Coronary artery (tissue), 2 donors: ENCODE data around the gene LPP.

Experiments
- DNase-seq: peaks from one replicate; pipeline ENCODE4 v3.0.0-alpha.2; 2017; ENCODE audit warnings: low spot score
- H3K27ac ChIP-seq, 2 donors: fragments of 200-600 bp; sonication (generic); one replicate each; pipeline ENCODE4 v1.5.1; 2016 to 2019
- H3K4me3 ChIP-seq: fragments of 200-600 bp; sonication (generic); 2 replicates; pipeline ENCODE4 v1.5.1; 2016; ENCODE audit warnings: mild to moderate bottlenecking, moderate library complexity
- TF ChIP-seq, protein P1 (sequence below): fragments of 200-600 bp; sonication (generic); IDR thresholded peaks from one replicate; pipeline ENCODE4 v1.5.1; 2019; ENCODE audit warnings: antibody characterized with exemption

The LPP gene

DNA sequence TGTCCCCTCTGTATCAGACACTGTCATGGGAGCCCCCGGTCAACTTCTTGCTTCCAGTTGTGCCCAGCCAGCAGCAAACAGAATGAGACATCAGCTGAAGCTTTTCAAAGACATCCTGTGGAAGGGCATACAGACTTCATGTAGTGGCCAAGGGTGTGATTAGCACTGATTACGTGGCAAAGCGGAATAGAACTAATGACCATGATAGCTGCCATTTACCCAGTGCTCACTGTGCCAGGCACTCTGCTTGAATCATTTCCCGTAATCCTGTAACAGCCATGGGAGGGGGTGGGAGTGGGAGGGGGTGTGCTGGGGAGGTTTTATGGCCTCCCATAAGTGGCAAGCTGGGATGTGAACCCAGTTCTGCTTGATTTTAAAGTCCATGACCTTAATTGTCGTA lies 29.5 kb downstream of the LPP start:
- peak overlapping the region; percentile 53 to 55 for H3K27ac ChIP-seq
- no peak for DNase-seq
- TF ChIP-seq, protein P1, sequence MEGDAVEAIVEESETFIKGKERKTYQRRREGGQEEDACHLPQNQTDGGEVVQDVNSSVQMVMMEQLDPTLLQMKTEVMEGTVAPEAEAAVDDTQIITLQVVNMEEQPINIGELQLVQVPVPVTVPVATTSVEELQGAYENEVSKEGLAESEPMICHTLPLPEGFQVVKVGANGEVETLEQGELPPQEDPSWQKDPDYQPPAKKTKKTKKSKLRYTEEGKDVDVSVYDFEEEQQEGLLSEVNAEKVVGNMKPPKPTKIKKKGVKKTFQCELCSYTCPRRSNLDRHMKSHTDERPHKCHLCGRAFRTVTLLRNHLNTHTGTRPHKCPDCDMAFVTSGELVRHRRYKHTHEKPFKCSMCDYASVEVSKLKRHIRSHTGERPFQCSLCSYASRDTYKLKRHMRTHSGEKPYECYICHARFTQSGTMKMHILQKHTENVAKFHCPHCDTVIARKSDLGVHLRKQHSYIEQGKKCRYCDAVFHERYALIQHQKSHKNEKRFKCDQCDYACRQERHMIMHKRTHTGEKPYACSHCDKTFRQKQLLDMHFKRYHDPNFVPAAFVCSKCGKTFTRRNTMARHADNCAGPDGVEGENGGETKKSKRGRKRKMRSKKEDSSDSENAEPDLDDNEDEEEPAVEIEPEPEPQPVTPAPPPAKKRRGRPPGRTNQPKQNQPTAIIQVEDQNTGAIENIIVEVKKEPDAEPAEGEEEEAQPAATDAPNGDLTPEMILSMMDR: no peak
- H3K4me3 ChIP-seq: no peak overlapping the region

DNA sequence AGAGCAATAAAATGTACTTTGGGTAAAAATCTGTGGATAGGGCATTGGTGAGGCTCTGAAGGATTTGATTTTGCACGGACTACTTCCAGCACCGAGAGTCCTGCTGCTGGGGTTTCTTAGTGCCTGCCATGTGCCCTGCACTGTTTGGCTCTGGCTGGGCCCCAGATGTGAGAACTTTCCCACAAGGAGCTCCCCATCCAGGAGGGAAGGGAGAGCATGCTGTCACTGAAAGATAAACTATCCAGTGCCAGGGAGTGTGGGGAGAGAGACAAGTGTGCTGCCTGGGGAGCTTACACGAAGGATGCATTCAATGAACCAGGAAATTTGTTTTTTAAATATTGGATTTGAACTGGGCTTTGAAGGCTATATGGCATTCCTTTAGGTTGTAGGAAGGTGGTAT lies 30.2 kb downstream of the LPP start:
- no peak for DNase-seq
- TF ChIP-seq, protein P1: no peak
- Histone ChIP-seq H3K27ac (peak overlapping the region; percentile 53 to 55), H3K4me3 (no peak overlapping the region)

DNA sequence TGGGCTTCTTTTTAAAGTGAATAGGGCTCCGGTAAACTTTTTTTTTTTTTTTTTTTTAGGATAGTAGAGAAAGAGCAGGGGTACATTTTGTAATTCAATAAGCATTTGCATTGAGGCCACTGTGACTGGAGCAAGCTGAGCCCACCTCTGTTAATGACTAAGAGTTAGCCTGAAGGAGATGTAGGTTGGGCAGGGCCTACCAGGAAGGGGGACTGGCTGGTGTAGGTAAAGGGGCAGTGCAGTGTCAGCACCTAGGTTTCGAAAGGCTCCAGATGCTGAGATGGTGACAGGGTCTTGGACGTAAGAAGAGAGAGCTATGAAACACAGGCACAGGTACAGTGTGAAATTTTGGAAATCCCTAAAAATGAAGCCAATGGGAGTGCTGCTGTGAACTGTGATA lies 30.7 kb downstream of the LPP start:
- Histone ChIP-seq H3K4me3 (no peak overlapping the region), H3K27ac (peak overlapping the region; percentile 47 to 55)
- TF ChIP-seq, protein P1: no peak
- DNase-seq: no peak

DNA sequence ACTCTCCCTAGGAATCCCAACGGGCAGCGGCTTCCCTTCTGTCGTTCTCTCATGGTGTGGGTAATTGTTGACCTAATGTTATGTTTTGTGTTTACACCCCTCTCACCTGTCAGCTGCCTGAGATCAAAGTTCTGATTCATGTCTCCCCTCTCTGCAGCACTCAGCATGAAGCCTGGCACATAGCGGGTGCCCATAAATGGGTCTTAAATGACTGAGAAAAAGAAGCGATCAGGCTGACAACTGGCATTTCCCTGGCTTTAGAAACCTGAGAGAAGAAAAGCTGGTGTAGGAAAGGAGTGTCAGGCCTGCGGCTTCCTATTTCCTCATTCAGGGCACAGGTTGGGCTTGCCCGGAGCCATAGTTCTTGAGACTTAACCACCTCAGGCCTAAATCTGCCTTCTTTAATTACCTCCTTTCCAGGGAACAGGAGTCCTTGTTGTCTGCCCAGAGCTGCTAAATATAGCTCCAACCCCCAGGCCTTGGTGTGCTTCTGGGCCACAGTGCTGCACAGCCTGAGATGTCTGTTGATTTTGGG lies 31.8 kb downstream of the LPP start:
- no peak for DNase-seq
- TF ChIP-seq, protein P1: no peak
- peak overlapping the region; percentile 47 to 74 for H3K27ac ChIP-seq
- H3K4me3 ChIP-seq: peak overlapping the region; percentile 5

DNA sequence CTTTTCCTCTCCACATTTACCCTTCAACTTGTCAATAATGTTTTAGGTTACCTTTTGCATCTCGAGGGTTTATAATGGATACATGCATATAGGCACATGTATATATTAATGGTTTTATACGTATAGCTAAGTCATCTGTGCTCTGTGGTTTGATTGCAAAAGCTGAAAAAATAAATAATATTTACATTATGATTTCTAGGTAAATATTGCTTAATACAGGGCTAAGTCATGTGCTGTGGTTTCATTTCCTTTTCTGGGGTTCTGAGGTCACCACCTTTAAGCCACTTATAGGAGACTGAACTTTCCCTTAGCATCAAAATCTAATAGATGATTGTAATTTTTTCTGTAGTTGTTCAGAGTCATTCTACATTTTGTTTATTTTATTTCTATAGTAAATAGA lies 33.1 kb downstream of the LPP start:
- no peak for DNase-seq
- TF ChIP-seq, protein P1: no peak
- no peak overlapping the region for H3K27ac ChIP-seq
- no peak overlapping the region for H3K4me3 ChIP-seq

DNA sequence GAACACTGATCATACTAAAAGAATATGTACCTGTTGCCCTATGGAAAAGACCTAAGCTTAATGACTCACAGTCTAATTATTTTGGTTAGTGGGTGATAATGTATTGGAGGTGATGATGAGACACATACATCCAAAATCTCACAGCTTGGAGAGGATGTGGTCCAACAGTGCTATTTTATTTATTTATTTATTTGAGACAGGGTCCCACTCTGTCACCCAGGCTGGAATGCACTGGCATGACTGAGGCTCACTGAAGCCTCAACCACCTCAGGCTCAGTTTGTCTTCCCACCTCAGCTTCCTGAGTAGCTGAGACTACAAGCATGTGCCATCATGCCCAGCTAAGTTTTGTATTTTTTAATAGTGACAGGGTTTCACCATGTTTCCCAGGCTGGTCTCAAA lies 35.0 kb downstream of the LPP start:
- DNase-seq: no peak
- no peak overlapping the region for H3K4me3 ChIP-seq
- TF ChIP-seq, protein P1: no peak
- peak overlapping the region; percentile 16 to 29 for H3K27ac ChIP-seq

DNA sequence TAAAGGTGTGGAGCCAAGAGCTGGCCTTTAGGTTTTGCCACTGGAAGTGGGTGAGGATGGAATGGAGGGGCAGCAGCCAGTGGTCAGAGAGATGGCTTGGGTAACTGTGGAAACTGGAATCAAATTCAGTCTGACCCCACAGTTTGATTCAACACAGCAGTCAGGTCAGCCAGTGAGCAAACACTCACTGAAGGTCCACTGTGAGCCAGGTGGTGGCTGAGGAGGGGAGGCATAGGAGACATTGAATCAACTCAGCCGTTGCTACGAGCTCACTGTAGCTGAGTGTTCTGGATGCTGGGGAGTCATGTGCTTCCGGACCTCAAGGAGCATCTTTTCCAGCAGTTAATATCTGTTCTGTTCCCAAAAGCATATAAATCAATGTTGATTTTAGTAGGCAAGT lies 37.5 kb downstream of the LPP start:
- no peak for DNase-seq
- H3K4me3 ChIP-seq: no peak overlapping the region
- H3K27ac ChIP-seq: no peak overlapping the region
- TF ChIP-seq, protein P1: no peak
